ENCODE measurements around the gene GIT2. TPM values are rescaled to one million over a fixed set of nuclear protein-coding genes. Genes with fewer than 3 reads are reported as not detected.

GIT2 gene
- total and polyA plus RNA-seq, 2 of the 8 experiments (the other 6 are each of a cell fraction or from before 2014, with no cell fraction given) = 9.6 to 20.7 TPM

- H2BK12ac ChIP-seq (ENCODE audit: low read depth, low read length) = no peak overlapping the region
- no peaks in the 10 kb centered on the region for H4K20me1 ChIP-seq (replicated peaks in 1 of 2; ENCODE audit: control insufficient read depth in 1 of 2, insufficient read depth in 2 of 2, low read length in 2 of 2)
- no peak overlapping the region for H3K4me3 ChIP-seq (ENCODE audit: extremely low read depth in 1 of 4, insufficient read depth in 2 of 4, low read depth in 3 of 4, low read length in 4 of 4)
- H2BK20ac ChIP-seq (ENCODE audit: low read length) = no peak overlapping the region
- TF ChIP-seq SP2 (IDR thresholded peaks at IDR 0.05; ENCODE audit: low read length) (no peak), SIRT6 (IDR thresholded peaks at IDR 0.05; ENCODE audit: low read length) (no peak), ASH2L (IDR thresholded peaks at IDR 0.05; ENCODE audit: low read length) (no peak), GABPA (IDR thresholded peaks at IDR 0.05; ENCODE audit: borderline replicate concordance, insufficient read depth, low read length) (no peak), NRF1 (IDR thresholded peaks at IDR 0.05; ENCODE audit: low read depth, low read length) (no peak), CBX5 (IDR thresholded peaks at IDR 0.05; ENCODE audit: low read depth, low read length) (no peak), CTCF (IDR thresholded peaks at IDR 0.05; ENCODE audit: control extremely low read depth in 1 of 3, insufficient read depth in 1 of 3, low read depth in 1 of 3, low read length in 3 of 3) (no peak), POU5F1 (IDR thresholded peaks at IDR 0.05; ENCODE audit: low read depth, low read length) (no peak), SAP30 (IDR thresholded peaks at IDR 0.05; ENCODE audit: insufficient read depth, insufficient replicate concordance, low read length) (no peak)
- H4K91ac ChIP-seq (replicated peaks; ENCODE audit: insufficient read length, low read length) = no peak overlapping the region
- no peak overlapping the region for H3K9ac ChIP-seq (replicated peaks in 1 of 4; ENCODE audit: extremely low read depth in 1 of 4, low read depth in 3 of 4, low read length in 3 of 4)
- H2BK15ac ChIP-seq (ENCODE audit: low read length) = no peak overlapping the region
- H3K27me3 ChIP-seq (replicated peaks in 1 of 4; ENCODE audit: control insufficient read depth in 3 of 4, extremely low read depth in 1 of 4, insufficient read depth in 3 of 4, low read length in 3 of 4) = no peaks in the 10 kb centered on the region
- H3K14ac ChIP-seq (ENCODE audit: insufficient read length) = no peak overlapping the region
- no peak overlapping the region for H4K8ac ChIP-seq (ENCODE audit: extremely low read depth, insufficient read depth, low read length)
- no peaks in the 10 kb centered on the region for H3K9me3 ChIP-seq (ENCODE audit: insufficient read depth in 2 of 2, low read depth in 1 of 2, low read length in 1 of 2)
- no peaks in the 10 kb centered on the region for H3K4me1 ChIP-seq (replicated peaks in 1 of 4; ENCODE audit: control insufficient read depth in 3 of 4, insufficient read depth in 4 of 4, low read length in 3 of 4)
- no peak overlapping the region for H3K56ac ChIP-seq (replicated peaks; ENCODE audit: insufficient read length, low read depth, low read length)
- ChIA-PET CTCF (ENCODE audit: partially characterized antibody) (no interaction called here), POLR2A (ENCODE audit: partially characterized antibody) (no interaction called here)
- H3K4ac ChIP-seq (replicated peaks; ENCODE audit: insufficient read length, low read depth, low read length) = no peak overlapping the region
- no peak overlapping the region for H4K5ac ChIP-seq (ENCODE audit: insufficient read length, low read depth, low read length)
- 91% methylated on average over 2 of the region's 2 CpGs; no CpG with 5 or more reads in 1 of the 2 experiments for WGBS, 2 experiments (ENCODE audit: extremely low coverage in 1 of 2, insufficient coverage in 1 of 2, insufficient read length in 1 of 2, insufficient replicate concordance in 2 of 2, low coverage in 1 of 2, low lambda C conversion rate in 2 of 2, missing lambda C conversion rate in 1 of 2)
- H3K36me3 ChIP-seq (ENCODE audit: control insufficient read depth in 2 of 4, insufficient read depth in 4 of 4, low read length in 3 of 4) = no peaks in the 10 kb centered on the region
- no peak overlapping the region for H2BK5ac ChIP-seq (ENCODE audit: low read depth, low read length)
- H3K23me2 ChIP-seq (ENCODE audit: low read depth, low read length) = no peaks in the 10 kb centered on the region
- no peak for DNase-seq (ENCODE audit: low read depth in 1 of 2, low spot score in 2 of 2)
- H3K23ac ChIP-seq (ENCODE audit: insufficient read length) = no peak overlapping the region
- no peak overlapping the region for H3K27ac ChIP-seq (ENCODE audit: low read depth, low read length)
- no peak overlapping the region for H2AFZ ChIP-seq (ENCODE audit: low read length)
- H3K4me2 ChIP-seq (ENCODE audit: insufficient read depth in 1 of 2, low read depth in 2 of 2, low read length in 2 of 2) = no peak overlapping the region
- no peaks in the 10 kb centered on the region for H3K79me2 ChIP-seq (ENCODE audit: control insufficient read depth in 1 of 2, insufficient read depth in 2 of 2, low read length in 2 of 2)
- H2BK120ac ChIP-seq (replicated peaks; ENCODE audit: low read depth, low read length) = no peak overlapping the region
- no peaks in the 10 kb centered on the region for H3K79me1 ChIP-seq (ENCODE audit: low read depth, low read length)
- no peak overlapping the region for H2AK5ac ChIP-seq (ENCODE audit: low read depth, low read length)
- no peak overlapping the region for H3K18ac ChIP-seq (ENCODE audit: extremely low read depth, low read length)
- no peak for FAIRE-seq
Measured at GRCh38 chr12:110015132-110015531, 19.0 kb upstream of the GIT2 start.
